Upper lobe of right lung (tissue), 1 donor: ENCODE measurements around the gene FABP6. TPM values are rescaled to one million over a fixed set of nuclear protein-coding genes. Genes with fewer than 3 reads are reported as not detected.

Experiments
- ATAC-seq: fragments of 200-7000 bp; cut with Tn5 transposase; one replicate; pipeline ENCODE4 v1.9.1; 2020; ENCODE audit warnings: mild to moderate bottlenecking, moderate library complexity
- DNase-seq: peaks from one replicate; pipeline ENCODE4 v3.0.0-alpha.2; 2020
- H3K27ac ChIP-seq: fragments of 200-600 bp; one replicate; pipeline ENCODE4 v1.8.0; 2022
- H3K27me3 ChIP-seq: fragments of 200-600 bp; one replicate; pipeline ENCODE4 v1.8.0; 2022; ENCODE audit warnings: mild to moderate bottlenecking
- H3K36me3 ChIP-seq: fragments of 200-600 bp; one replicate; pipeline ENCODE4 v1.8.0; 2022
- H3K4me1 ChIP-seq: fragments of 200-600 bp; one replicate; pipeline ENCODE4 v1.8.0; 2022
- H3K4me3 ChIP-seq: fragments of 200-600 bp; one replicate; pipeline ENCODE4 v1.8.0; 2022; ENCODE audit warnings: mild to moderate bottlenecking
- H3K9me3 ChIP-seq: fragments of 200-600 bp; one replicate; pipeline ENCODE4 v1.8.0; 2022
- CTCF ChIP-seq: fragments of 200-600 bp; IDR thresholded peaks from one replicate; pipeline ENCODE4 v1.8.0; 2022; ENCODE audit warnings: antibody characterized with exemption
- intact Hi-C: fragments of 100-400 bp; cut with DNase I; formaldehyde crosslinking; loops from one replicate; pipeline ENCODE4 v1.11.0; 2022
- total RNA-seq: library from RNA; stranded (reverse); fragmentation: NEBNext Ultra II Directional; extraction: Animal tissue kit (Norgen Biotek cat#: 25700); gene quantifications from one replicate; pipeline ENCODE4 v1.2.1, GENCODE V29; 2021
- donor health status: DM: no; HTN: yes; CAD: no; lungs with severe emphysema.

Gene FABP6
- total RNA-seq, 1 donor from 2014 or later = not detected

GRCh38 chr5:160280384-160281095, 51.2 kb downstream of the FABP6 start:
- no peak overlapping the region for H3K27ac ChIP-seq
- no peaks in the 10 kb centered on the region for H3K27me3 ChIP-seq
- no peak overlapping the region for H3K4me3 ChIP-seq
- DNase-seq = no peak
- TF ChIP-seq CTCF = no peak
- intact Hi-C loops = no loop called here
- no peak for ATAC-seq
- no peaks in the 10 kb centered on the region for H3K4me1 ChIP-seq
- no peaks in the 10 kb centered on the region for H3K36me3 ChIP-seq
- no peaks in the 10 kb centered on the region for H3K9me3 ChIP-seq

GRCh38 chr5:160281275-160281674, 52.0 kb downstream of the FABP6 start:
- Histone ChIP-seq H3K27ac (no peak overlapping the region), H3K4me3 (no peak overlapping the region), H3K27me3 (no peaks in the 10 kb centered on the region), H3K4me1 (no peaks in the 10 kb centered on the region), H3K36me3 (no peaks in the 10 kb centered on the region), H3K9me3 (no peaks in the 10 kb centered on the region)
- no peak for TF ChIP-seq CTCF
- intact Hi-C loops = no loop called here
- DNase-seq (no peak), ATAC-seq (no peak)

GRCh38 chr5:160284291-160284873, 55.1 kb downstream of the FABP6 start:
- DNase-seq = no peak
- intact Hi-C loops = no loop called here
- Histone ChIP-seq H3K36me3 (no peaks in the 10 kb centered on the region), H3K4me1 (peaks cover 27% of the 10 kb centered on the region), H3K4me3 (no peak overlapping the region), H3K27me3 (no peaks in the 10 kb centered on the region), H3K9me3 (no peaks in the 10 kb centered on the region), H3K27ac (no peak overlapping the region)
- no peak for ATAC-seq
- no peak for TF ChIP-seq CTCF

- intact Hi-C loops = no loop called here
- Histone ChIP-seq H3K27me3 (no peaks in the 10 kb centered on the region), H3K9me3 (no peaks in the 10 kb centered on the region), H3K4me3 (no peak overlapping the region), H3K4me1 (peaks cover 32% of the 10 kb centered on the region), H3K27ac (no peak overlapping the region), H3K36me3 (no peaks in the 10 kb centered on the region)
- DNase-seq (no peak), ATAC-seq (no peak)
- TF ChIP-seq CTCF = no peak
These were observed 56.0 kb downstream of the FABP6 start for GRCh38 chr5:160285316-160285715.

- DNase-seq = no peak
These were observed 57.6 kb downstream of the FABP6 start for GRCh38 chr5:160286947-160287346.

More at GRCh38 chr5:160286947-160287346, 57.6 kb downstream of the FABP6 start:
- Histone ChIP-seq H3K27me3 (no peaks in the 10 kb centered on the region), H3K4me1 (peaks cover 32% of the 10 kb centered on the region), H3K27ac (peak overlapping the region; percentile 38), H3K36me3 (no peaks in the 10 kb centered on the region), H3K9me3 (no peaks in the 10 kb centered on the region), H3K4me3 (no peak overlapping the region)
- ATAC-seq = no peak
- intact Hi-C loops = no loop called here
- TF ChIP-seq CTCF = no peak
